SKM-1 (cell line): Measurements from ENCODE around the gene TCP11X2.
"Not testable (repeated sequence)": the region's sequence is repeated elsewhere in the genome, so short reads cannot be mapped to it uniquely, and the experiment has no call there.

ENCODE experiments used
- DNase-seq: peaks from one replicate; lab custom pipeline; 2025; ENCODE audit not compliant: unreplicated experiment; lab: John Stamatoyannopoulos, UW

The TCP11X2 gene

DNA sequence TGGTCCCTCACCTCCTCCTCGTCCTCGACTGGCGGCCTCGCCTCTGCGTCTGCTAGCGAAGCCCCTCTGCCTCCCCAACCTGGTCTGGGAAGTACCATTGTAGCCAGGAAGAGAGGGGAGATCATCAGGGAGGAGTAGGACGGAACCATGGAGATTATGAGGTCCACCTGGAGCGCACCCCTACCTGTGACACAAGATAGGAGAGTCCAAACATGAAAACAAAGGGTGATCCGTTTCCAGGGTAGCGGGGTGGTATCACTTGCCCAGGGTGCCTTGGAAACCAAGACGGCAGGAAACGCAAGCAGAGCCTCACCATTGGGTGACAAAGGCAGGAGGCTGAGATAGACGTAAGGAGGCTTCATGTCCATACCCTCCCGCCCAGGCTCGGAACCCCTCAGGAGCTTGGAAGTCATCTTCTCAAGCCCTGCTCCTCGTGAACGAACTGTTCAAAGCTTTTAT is at the start of gene TCP11X2:
Gene TCP11X2, minus strand, starts transcription at position 51 of the 459 bp plus-strand sequence.
- not testable (repeated sequence) for DNase-seq

DNA sequence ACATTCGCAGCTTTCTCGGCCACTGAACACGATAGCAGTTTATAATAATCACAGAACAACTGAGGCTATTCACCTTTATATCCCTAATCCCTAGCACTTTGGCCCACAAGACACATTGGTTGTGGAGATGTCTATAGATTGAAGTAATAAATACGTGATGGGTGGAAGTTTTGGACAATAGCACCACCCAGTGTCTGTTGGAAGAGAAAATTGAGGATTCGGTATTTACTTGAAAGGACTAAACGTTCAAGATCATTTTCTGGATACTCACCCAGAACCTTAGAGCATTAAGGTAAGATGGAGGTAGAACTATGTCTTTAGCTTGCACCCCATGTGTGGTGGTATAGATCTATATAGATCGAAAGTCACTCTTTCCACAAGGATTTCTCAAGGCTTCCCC is 45.7 kb upstream of the TCP11X2 start:
- no peak for DNase-seq

DNA sequence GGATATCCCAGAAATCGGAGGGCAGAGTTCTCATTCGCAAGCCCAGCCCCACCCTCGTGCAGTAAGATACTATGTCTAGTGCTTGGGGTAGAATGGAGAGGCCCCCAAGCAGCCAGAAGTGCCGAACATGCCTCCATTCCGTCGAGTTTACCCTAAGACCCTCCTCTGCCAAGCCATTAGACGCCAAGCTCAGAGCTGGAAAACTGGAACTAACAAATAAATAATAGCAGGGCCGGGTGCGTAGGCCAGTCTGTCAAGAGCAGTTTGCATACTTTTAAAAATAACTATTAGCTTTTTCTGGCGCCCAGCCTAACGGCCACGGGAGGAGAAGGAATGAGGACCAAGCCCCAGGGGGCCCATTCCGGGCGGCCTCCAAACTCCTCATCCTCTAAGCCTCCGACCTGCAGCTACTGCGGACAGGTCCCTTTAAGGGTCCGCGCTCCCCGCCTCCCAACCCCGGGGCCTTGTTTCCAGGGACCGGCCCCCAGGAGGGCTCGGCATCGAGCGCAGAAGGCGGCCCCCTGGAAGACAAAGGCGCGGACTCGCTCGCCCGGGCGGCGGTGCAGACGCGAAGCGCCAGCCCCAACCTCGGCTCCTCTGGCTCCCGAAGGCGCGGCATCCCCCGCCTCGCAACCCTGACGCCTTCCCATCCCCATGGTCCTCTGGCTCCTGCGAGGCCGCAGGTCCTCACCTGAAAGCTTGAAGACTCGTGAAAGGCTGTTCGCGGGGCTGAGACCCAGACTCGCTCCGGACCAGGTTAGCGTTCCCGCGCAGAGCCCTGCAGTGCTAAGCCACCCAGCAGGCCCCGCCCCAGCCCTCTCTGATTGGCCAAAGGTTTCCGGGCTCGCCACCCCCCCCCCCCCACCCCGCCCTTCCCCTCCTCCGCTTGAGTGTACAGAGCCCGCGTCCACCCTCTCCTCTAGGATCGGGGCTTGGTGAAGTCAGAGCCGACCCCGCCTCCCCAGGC is 44.6 kb upstream of the TCP11X2 start, which contains the start of gene TMSB15A:
Gene TMSB15A, minus strand, starts transcription at position 765 of the 967 bp plus-strand sequence.
- DNase-seq: peak; percentile 3

DNA sequence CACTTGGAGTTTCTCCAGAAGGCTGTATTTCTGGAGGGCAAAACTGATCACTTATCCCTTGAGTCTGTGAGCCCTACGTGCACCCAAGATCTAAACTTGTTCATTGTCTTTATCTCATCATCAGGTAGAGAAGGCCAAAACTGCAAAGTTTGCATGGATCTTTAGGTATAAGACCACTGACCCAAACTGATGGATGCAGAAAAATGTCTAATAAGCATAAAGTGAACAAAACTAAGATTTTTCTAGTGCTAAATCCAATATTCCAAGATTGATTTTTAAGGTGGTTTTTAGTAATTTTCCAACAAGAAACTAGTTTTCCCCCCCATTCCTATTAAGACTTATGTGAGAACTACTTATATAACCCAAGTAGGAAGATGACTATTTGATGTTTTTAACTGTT is 42.9 kb upstream of the TCP11X2 start:
- no peak for DNase-seq

DNA sequence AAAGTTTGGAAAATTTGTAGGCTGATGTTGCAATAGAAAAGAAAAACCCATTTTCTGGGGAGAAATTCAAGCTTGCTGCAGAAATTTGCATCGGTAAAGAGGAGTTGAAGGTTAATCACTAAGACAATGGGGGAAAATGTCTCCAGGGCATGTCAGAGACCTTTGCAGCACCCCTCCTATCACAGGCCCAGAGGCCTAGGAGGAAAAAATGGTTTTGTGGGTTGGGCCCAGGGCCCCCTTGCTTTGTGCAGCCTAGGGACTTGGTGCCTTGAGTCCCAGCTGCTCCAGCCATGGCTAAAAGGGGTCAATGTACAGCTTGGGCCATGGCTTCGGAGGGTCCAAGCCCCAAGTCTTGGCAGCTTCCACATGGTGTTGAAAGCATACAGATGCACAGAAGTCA is 27.1 kb upstream of the TCP11X2 start:
- DNase-seq: no peak

DNA sequence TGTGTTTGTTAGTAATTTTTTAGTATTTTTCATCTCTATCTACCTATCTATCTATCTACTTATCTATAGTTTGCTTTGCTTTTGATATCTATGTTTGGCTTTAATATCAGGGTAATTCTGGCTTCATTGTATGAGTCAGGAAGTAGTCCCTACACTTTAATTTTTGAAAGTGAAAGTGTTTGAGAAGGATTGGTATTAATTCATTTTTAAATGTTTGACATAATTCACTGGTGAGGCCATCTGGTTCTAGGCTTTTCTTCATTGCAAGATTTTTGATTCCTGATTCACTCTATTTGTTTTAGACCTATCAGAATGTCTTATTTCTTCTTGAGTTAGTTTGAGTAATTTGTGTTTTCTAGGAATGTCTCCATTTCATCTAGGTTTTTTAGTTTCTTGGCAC is 20.2 kb upstream of the TCP11X2 start:
- no peak for DNase-seq

DNA sequence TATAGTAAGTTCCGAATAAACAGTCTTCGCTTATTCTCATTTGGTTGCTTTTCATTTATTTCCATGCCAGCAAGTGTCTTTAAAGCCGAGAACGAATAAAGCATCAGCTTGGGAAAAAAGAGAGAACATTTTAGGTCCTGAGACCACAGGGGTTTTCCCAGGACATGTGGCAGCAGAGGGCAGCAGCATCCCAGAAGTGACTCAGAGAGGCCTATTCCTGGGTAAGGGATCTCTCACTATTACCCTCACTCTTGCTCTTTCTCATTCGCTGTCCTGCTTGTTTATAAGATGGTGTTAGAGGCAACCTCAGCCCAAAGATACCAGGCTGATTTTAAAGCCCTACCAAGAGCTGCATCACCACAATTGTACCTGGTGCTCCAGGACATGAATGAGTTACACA is 7.2 kb upstream of the TCP11X2 start:
- DNase-seq: not testable (repeated sequence)

DNA sequence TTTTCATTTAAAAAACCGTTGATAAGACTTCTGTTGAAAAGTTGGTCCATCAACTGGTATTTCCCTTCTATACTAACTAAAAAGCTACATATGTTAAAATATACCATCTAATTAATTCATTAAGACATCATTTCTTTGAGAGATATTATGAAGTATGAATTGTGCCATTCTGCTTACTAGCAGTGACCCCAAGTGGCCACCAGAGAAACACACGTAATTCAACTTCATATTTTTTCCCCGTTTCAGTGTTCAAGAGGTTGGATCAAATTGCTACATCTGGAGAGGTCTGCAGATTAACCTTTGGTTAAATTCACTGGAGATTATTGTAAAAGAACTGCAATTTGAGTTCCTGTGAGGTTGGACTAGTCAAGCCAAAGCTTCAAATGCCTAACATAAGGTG is 1.4 kb downstream of the TCP11X2 start:
- not testable (repeated sequence) for DNase-seq

DNA sequence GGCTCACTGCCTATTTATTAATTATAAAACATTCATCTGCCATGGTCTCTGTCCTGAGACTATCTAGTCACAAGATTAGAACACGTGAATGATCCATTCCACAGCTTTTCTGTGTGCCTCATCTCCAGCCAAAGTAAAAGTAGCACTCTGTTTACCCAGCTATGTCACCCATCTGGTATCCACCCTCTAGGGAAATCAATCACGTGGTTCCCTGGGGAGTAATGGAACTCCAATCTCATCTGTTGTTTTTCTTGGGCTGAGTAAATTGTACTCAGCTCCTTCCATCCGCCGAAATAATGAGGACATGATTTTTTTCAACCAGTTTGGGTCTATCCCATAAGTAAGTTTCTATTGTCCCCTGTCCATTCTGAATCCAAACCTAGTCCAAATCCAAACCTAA is 13.0 kb downstream of the TCP11X2 start:
- DNase-seq: not testable (repeated sequence)

DNA sequence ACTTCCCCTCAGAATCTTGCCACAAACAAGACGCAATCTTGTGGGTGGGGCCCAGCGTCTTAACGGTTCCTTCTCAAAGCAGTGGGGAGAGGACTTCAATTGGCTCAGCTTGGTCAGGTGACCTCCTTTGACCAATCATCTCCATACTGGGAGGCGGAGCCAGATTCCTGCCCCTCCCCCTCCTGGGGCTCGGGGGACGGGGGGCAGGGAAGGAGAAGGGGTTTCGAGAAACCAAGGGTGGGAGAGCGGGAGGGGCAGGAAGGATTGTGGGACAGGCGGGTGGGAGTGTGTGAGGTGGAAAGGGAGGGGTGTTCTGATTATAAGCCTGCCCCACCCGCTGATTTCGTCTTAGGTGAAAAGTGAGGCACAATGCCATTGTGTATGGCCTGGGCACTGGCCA is 31.7 kb downstream of the TCP11X2 start, which contains the start of gene NXF2B:
Gene NXF2B, minus strand, starts transcription at position 101 of the 400 bp plus-strand sequence. CDS start 59,972 bp downstream, outside the sequence.
- not testable (repeated sequence) for DNase-seq

DNA sequence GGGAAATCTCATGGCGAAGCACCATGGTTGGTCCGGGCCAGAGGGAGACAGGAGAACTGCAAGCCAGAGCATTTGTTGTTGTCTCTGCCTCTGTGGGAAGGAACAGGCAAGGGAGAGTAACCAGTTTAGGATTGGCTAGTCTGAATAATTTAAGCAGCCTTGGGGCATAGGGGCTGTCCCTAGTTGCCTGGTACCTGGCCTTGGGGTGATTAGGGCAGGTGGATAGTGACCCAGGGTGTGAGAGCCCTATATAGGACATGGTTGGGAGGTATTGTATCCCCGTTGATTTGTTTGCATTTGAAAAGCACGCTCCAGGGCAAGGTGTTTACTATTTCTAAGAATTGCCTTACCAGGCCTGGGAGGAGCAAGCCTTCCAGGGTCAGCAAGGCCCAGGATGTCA is 57.1 kb downstream of the TCP11X2 start:
- not testable (repeated sequence) for DNase-seq
